ENCODE results near the gene CFAP100.

The CFAP100 gene

DNA sequence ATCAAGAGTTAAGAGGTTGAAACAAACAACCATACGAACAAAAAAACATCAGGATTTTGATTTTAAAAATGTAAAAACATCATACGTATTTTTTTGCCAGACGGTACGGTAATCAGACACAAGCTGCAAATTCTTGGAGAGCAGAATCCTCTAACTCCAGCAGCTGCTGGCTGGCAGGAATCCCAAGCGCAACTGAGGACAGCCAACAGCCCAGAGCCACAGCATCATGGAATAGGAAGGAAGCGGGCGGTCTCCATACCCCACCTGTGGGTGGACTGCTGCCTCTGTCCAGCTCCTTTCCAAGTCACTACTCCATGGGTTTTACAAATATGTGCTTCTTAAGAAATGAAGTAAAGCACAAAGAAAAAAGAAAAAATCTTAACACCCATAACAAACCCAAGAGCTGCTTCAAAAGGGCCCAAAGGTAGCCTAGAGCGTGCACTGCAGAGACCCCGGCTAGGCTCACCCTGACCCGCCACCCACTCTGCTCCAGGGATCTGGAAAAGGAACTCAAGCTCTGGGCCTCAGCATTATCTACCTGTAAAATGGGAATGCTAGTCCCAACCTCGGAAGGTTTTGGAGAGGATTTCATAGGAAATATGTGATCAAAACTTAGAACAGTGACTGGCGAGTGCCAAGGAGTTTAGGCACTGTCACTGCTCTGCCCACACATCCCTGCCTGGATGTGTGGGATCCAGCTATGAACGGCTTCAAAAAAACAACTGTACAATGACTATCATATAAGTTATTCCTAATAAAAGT, 47.6 kb downstream of the CFAP100 start:
- no peak for DNase-seq (ENCODE audit: low read depth)

DNA sequence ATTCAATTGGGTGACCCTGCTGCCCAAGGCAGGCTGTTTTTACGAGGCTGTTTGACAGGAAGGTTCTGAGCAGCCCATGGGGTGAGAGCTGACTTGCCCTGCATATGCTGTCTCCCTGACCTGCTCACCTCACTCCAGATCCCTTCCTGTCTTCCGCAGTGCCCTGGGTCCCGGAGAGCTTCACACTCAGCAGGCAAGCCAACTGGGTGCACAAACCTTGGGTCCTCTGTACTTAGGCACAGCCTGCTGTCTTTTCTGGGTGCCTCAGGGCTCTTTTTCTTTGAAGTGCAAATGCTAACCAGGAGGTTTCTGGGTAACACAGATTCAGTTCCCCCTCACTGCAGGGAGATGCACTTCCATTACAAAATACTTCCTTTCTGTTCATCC, 48.1 kb downstream of the CFAP100 start:
- no peak for DNase-seq (ENCODE audit: low read depth)

DNA sequence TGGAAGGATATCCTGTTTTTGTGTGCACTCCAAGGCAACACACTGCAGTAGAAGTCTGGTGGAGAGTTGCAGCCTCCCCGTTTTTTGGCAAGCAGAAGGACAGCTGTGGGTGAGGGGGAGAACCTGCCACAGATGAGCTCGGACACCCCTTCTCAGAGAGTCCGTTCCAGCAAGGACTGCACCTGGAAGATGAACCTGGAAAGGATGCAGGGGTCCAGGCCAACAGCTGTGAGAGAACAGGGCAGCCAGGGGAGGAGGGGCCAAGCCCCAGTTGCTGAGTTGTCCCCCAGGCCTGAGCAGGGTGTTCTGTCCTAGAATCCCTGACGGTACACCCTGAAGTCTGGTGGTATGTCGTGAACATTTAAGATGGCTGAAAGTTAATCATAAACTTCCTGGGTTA, 50.8 kb downstream of the CFAP100 start:
- no peak for DNase-seq (ENCODE audit: low read depth)

- no peak for DNase-seq (ENCODE audit: low read depth)
Observed at GRCh38 chr3:126446301-126446700, 51.6 kb downstream of the CFAP100 start.

DNA sequence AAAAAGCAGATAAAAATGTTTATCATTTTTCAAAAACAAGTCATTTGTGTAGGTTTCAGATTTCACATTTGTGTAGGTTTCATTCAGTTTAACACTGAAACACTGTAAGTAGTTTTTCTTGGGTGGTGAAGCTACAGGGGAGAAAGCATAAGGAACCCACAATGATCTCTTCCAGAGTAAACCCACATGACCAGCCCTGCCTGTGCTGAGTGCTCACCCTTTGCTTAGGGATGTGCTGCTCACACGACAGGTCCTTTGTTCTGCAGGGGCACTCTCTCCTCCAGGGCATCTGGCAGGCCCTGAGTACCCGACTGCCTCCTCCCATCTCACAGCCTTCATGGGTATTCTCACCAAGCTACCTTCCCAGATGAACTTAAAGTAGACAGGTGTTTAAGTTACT, 52.1 kb downstream of the CFAP100 start:
- no peak for DNase-seq (ENCODE audit: low read depth)

- DNase-seq (ENCODE audit: low read depth), result no peak
Observed at GRCh38 chr3:126447456-126448106, 52.9 kb downstream of the CFAP100 start.

- no peak for DNase-seq (ENCODE audit: low read depth)
Observed at GRCh38 chr3:126448136-126448892, 53.6 kb downstream of the CFAP100 start.

GRCh38 chr3:126448893-126449180, 54.1 kb downstream of the CFAP100 start:
- no peak for DNase-seq (ENCODE audit: low read depth)

GRCh38 chr3:126449621-126450051, 54.9 kb downstream of the CFAP100 start:
- DNase-seq (ENCODE audit: low read depth), result no peak

- no peak for DNase-seq (ENCODE audit: low read depth)
Observed at GRCh38 chr3:126450219-126450618, 55.5 kb downstream of the CFAP100 start.

- DNase-seq (ENCODE audit: low read depth), result no peak
Observed at GRCh38 chr3:126450744-126451143, 56.0 kb downstream of the CFAP100 start.

GRCh38 chr3:126451511-126451910, 56.8 kb downstream of the CFAP100 start:
- no peak for DNase-seq (ENCODE audit: low read depth)

- no peak for DNase-seq (ENCODE audit: low read depth)
Observed at GRCh38 chr3:126452213-126452612, 57.5 kb downstream of the CFAP100 start.

- DNase-seq (ENCODE audit: low read depth), result no peak
Observed at GRCh38 chr3:126454025-126454424, 59.3 kb downstream of the CFAP100 start.

GRCh38 chr3:126454437-126455198, 59.9 kb downstream of the CFAP100 start:
- DNase-seq (ENCODE audit: low read depth), result no peak

GRCh38 chr3:126456211-126456610, 61.5 kb downstream of the CFAP100 start:
- no peak for DNase-seq (ENCODE audit: low read depth)

DNA sequence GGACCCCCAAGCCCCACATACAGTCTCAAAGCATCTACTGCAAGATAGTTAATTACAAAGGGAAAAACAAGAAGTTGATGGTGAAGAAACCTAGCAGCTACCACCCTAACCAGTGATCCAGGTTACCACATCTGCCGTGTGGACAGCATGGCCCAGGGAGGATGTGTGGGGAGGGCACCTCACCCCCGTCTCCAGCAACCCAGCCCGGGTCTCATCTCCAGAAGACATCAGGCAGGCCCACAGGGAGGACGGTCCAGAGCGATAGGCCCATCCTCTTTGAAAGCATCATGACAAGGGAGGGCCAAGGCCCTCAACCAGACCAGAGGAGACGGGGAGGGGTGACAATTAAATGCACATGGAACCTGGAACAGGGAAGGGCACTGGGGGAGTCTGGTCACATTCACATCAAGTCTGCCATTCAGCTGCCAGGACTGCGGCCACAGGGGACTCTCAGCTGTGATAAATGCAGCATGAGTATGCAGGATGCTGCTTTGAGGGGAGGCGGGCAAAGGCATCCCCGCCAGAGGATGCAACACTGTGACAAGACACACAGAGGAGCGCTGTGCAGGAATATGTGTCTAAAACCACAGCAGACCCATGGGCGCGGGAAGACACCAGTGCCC, 62.2 kb downstream of the CFAP100 start:
- DNase-seq (ENCODE audit: low read depth), result no peak

GRCh38 chr3:126459111-126459762, 64.5 kb downstream of the CFAP100 start:
- no peak for DNase-seq (ENCODE audit: low read depth)

DNA sequence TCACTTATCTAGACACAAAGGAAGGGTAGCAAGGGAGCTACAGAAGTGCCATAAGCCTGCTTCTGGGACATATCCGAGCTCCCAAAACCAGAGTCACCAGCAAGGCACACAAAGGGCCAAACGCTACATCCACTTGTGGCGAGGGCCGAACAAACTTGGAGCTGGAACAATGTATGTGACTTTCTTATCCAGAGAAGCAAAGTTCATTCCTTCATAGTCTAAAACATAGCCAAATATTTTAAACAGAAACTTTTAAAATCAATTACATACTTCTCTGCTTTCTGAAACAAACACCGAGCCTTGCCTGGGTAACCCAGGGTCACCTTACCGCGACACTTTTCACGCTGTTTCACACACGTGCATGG, 65.0 kb downstream of the CFAP100 start:
- no peak for DNase-seq (ENCODE audit: low read depth)

GRCh38 chr3:126460381-126460780, 65.7 kb downstream of the CFAP100 start:
- no peak for DNase-seq (ENCODE audit: low read depth)

- no peak for DNase-seq (ENCODE audit: low read depth)
Observed at GRCh38 chr3:126461450-126462070, 66.9 kb downstream of the CFAP100 start.
